Omental fat pad (tissue), 4 donors: ENCODE measurements around the gene ARFIP1. TPM values are rescaled to one million over a fixed set of nuclear protein-coding genes. Genes with fewer than 3 reads are reported as not detected.

Experiments
- ATAC-seq: fragments of 150-250 bp; one replicate; pipeline ENCODE4 v1.9.1; 2016; ENCODE audit warnings: mild to moderate bottlenecking, moderate library complexity; ENCODE audit not compliant: low FRiP score
- DNase-seq: peaks from one replicate; pipeline ENCODE4 v3.0.0-alpha.2; 2019; ENCODE audit warnings: low spot score
- total RNA-seq, 4 donors: library from RNA; depleted of rRNA; stranded (reverse); fragments of >200 nt; gene quantifications; one replicate each; pipeline ENCODE4 v1.1.0, GENCODE V29; 2016
- TF ChIP-seq, protein P1 (sequence below), 3 donors: fragments of 450-650 bp; IDR thresholded peaks; one replicate each; pipeline ENCODE4 v1.5.1; 2016 to 2017; ENCODE audit warnings: antibody characterized with exemption in 3 of 3, mild to moderate bottlenecking in 3 of 3, moderate library complexity in 2 of 3

ARFIP1 gene
- total RNA-seq, 4 donors from 2014 or later: 18.3 to 32.6 (median 25.6) TPM

DNA sequence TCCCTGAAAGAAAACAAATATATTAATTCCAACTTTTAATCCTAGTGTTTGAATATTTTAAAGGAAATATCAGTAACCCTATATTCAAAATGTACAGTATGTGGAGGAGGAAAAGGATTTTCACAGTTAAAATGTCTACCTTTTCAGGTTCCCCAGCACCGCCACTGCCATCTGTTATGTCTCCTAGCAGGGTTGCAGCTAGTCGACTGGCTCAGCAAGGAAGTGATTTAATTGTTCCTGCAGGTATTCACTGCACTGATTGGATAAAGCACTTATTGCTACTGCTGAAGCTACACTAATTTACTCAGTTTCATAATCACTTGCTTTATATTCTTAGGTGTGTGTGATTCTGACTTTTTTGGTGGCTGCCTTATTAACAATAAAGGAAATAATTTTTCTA lies 90.9 kb downstream of the ARFIP1 start:
- no peak for ATAC-seq
- no peak for DNase-seq
- TF ChIP-seq, protein P1, sequence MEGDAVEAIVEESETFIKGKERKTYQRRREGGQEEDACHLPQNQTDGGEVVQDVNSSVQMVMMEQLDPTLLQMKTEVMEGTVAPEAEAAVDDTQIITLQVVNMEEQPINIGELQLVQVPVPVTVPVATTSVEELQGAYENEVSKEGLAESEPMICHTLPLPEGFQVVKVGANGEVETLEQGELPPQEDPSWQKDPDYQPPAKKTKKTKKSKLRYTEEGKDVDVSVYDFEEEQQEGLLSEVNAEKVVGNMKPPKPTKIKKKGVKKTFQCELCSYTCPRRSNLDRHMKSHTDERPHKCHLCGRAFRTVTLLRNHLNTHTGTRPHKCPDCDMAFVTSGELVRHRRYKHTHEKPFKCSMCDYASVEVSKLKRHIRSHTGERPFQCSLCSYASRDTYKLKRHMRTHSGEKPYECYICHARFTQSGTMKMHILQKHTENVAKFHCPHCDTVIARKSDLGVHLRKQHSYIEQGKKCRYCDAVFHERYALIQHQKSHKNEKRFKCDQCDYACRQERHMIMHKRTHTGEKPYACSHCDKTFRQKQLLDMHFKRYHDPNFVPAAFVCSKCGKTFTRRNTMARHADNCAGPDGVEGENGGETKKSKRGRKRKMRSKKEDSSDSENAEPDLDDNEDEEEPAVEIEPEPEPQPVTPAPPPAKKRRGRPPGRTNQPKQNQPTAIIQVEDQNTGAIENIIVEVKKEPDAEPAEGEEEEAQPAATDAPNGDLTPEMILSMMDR (IDR thresholded peaks at IDR 0.05): no peak

DNA sequence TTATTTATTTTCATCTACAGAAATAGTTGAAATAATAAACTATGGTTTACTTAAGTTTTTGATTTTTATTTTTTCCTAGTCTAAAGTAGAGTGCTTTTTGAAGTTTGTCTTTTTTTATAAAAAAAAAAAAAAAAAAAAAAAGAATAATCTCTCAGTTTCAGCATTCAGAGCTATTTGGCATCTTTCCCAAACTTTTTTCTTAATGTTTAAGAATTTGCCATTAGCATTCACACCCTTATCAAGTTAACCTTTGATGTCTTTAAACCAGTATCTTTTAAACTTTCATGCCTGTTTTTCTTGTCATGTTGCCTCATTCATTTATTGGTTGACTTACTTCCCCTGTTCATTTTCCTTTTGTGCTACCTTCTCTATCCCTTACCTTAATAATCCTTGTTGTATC lies 95.5 kb downstream of the ARFIP1 start:
- ATAC-seq (no peak), DNase-seq (no peak)
- TF ChIP-seq, protein P1 (IDR thresholded peaks at IDR 0.05): no peak

DNA sequence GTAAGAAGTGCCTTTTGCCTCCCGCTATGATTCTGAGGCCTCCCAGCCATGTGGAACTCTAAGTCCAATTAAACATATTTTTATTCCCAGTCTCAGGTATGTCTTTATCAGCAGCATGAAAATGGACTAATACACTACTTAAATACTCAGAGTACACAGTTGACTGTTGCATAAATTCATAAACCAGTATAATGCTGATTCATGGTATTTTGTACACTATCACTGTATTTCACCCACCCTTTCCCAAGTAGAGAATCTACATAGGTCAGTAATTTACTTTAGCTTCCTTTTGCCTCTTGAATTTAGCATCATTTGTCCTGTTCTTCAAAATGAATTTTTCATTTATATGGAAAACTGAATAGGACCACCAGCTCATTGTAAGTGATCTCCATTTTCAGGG lies 98.1 kb downstream of the ARFIP1 start:
- DNase-seq (no peak), ATAC-seq (no peak)
- TF ChIP-seq, protein P1 (IDR thresholded peaks at IDR 0.05): no peak

DNA sequence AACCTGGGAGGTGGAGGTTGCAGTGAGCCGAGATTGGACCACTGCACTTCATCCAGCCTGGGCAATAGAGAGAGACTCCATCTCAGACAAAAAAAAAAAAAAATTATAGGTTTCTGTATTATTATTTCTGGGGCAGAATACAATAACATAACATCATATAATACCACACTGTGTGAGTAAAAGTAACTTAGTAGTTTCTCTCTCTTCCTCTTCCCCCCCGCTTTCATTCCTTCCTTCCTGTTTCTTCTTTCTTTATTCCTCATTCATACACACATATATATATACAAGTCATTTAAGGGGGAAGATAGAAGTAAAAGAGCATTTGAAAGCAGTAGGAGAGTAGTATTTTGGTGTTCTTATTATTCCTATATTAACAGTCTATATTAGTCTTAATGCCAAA lies 100.5 kb downstream of the ARFIP1 start:
- ATAC-seq (no peak), DNase-seq (no peak)
- TF ChIP-seq, protein P1 (IDR thresholded peaks at IDR 0.05): no peak

DNA sequence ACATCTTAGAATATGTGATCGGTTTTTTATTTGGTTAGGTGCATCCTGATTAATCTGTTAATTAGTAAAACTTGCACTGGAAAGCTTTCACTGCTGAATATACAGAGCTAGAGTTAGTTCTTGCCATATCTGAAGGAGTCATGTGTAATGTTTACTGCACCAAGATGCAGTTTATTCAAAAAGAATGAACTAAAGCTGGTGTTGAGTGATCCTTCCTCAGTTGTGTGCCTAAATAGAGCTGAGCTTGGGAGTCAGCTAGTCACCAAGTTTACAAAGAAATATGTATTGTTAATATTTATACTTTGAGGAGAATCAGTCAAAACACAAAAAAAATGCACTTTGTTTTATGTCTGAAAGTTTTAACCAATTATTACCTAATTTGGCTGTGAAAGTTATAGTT lies 102.2 kb downstream of the ARFIP1 start:
- DNase-seq: no peak

DNA sequence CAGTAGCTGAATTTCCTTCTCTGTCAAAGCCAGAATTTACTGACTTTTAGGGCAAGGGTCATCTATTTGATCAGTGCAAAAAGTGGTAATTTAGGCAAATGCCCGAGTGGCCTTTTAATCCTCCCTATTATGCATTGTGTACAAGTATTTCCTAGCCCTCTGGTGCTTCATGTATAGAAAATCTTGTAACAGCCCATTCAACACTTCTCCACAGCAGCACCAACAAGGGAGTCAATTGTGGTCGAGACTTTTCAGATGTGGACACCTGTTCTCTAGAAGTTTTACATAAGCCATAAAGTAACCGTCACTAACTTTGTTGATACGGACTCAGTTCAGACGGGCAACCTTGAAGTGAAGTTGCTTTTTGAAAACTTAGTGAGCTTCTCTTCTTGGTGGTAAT lies 105.4 kb downstream of the ARFIP1 start:
- ATAC-seq: no peak

More for the DNA sequence above, 102.2 kb downstream of the ARFIP1 start:
- TF ChIP-seq, protein P1 (IDR thresholded peaks at IDR 0.05): no peak
- ATAC-seq: no peak

DNA sequence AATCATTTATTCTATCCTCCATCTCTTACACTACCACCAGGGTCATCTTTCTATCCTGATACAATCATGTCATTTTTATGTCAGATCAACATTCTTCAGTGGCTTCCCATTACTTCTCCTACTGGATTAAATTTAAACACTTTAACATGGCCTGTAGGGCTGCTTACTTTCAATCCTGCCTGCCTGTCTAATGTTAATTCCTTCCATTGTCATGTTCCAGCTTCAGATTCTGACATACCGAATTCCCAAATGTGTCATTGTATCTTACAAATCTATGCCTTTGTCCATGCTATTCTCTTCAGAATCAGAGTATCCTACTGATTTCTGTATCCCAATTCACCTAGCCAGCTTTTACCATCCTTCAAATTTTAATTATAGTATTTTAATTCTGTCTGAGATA lies 106.4 kb downstream of the ARFIP1 start:
- ATAC-seq: no peak
- no peak for DNase-seq
- TF ChIP-seq, protein P1 (IDR thresholded peaks at IDR 0.05): no peak

More for the DNA sequence above, 105.4 kb downstream of the ARFIP1 start:
- TF ChIP-seq, protein P1 (IDR thresholded peaks at IDR 0.05): no peak
- no peak for DNase-seq
